WTC11 (cell line): Measurements from ENCODE around the gene MTNR1B.

ENCODE experiments used
- CTCF ChIP-seq: fragments of 200-600 bp; IDR thresholded peaks from 2 replicates; pipeline ENCODE4 v1.8.0; 2022; ENCODE audit warnings: antibody characterized with exemption
- ELF4 ChIP-seq: sonication (generic); formaldehyde crosslinking; IDR thresholded peaks from 2 replicates; pipeline ENCODE4 v1.8.1; 2022; ENCODE audit warnings: low read depth, mild to moderate bottlenecking, moderate library complexity, missing genetic modification reagents
- FOXK1 ChIP-seq: sonication (generic); formaldehyde crosslinking; IDR thresholded peaks from 2 replicates; pipeline ENCODE4 v1.8.0; 2022; ENCODE audit warnings: mild to moderate bottlenecking, moderate library complexity, missing genetic modification reagents
- HMGXB4 ChIP-seq: sonication (generic); formaldehyde crosslinking; IDR thresholded peaks from 2 replicates; pipeline ENCODE4 v1.8.1; 2023; ENCODE audit warnings: mild to moderate bottlenecking, moderate library complexity, missing genetic modification reagents
- KAT7 ChIP-seq: sonication (generic); formaldehyde crosslinking; IDR thresholded peaks from 2 replicates; pipeline ENCODE4 v1.8.1; 2023; ENCODE audit warnings: missing genetic modification reagents, mild to moderate bottlenecking, borderline replicate concordance
- NR2C2 ChIP-seq: sonication (generic); formaldehyde crosslinking; IDR thresholded peaks from 2 replicates; pipeline ENCODE4 v1.8.0; 2022; ENCODE audit warnings: mild to moderate bottlenecking, missing genetic modification reagents
- RELA ChIP-seq: sonication (generic); formaldehyde crosslinking; IDR thresholded peaks from 2 replicates; pipeline ENCODE4 v1.8.1; 2022; ENCODE audit warnings: missing genetic modification reagents, mild to moderate bottlenecking, borderline replicate concordance
- SMAD3 ChIP-seq: sonication (generic); formaldehyde crosslinking; IDR thresholded peaks from 2 replicates; pipeline ENCODE4 v1.8.0; 2022; ENCODE audit warnings: missing genetic modification reagents, mild to moderate bottlenecking, borderline replicate concordance
- STAT6 ChIP-seq: sonication (generic); formaldehyde crosslinking; conservative IDR thresholded peaks from 2 replicates; pipeline ENCODE4 v1.8.1; 2023; ENCODE audit warnings: mild to moderate bottlenecking, low read depth, missing genetic modification reagents, moderate library complexity
- USF1 ChIP-seq: sonication (generic); formaldehyde crosslinking; IDR thresholded peaks from 2 replicates; pipeline ENCODE4 v1.8.0; 2022; ENCODE audit warnings: mild to moderate bottlenecking, missing genetic modification reagents
- ZNF121 ChIP-seq: sonication (generic); formaldehyde crosslinking; IDR thresholded peaks from 2 replicates; pipeline ENCODE4 v1.8.0; 2023; ENCODE audit warnings: missing genetic modification reagents
- ZNF425 ChIP-seq: fragments of 250-450 bp; sonication (Bioruptor Pico); conservative IDR thresholded peaks from 2 replicates; pipeline ENCODE4 v1.9.0; 2021; ENCODE audit warnings: mild to moderate bottlenecking

- TF ChIP-seq ZNF425 (CRISPR knock-in tag) (no peak), HMGXB4 (CRISPR knock-in tag) (no peak), NR2C2 (CRISPR knock-in tag) (no peak), CTCF (no peak), SMAD3 (CRISPR knock-in tag) (no peak), RELA (CRISPR knock-in tag) (no peak), ELF4 (CRISPR knock-in tag) (no peak), KAT7 (CRISPR knock-in tag) (no peak), FOXK1 (no peak), USF1 (CRISPR knock-in tag) (no peak), ZNF121 (CRISPR knock-in tag) (no peak), STAT6 (no peak)
Observed at GRCh38 chr11:92976681-92977080, 7.2 kb downstream of the MTNR1B start.
